IPS-18c (cell line): ENCODE results near the gene CFAP20DC.
"Not testable (repeated sequence)": the region's sequence is repeated elsewhere in the genome, so short reads cannot be mapped to it uniquely, and the experiment has no call there.

ENCODE experiments used
- H3K4me3 ChIP-seq: 2 replicates; pipeline ENCODE4 v1.7.0; 2013; ENCODE audit warnings: low read depth, mild to moderate bottlenecking, low read length, moderate library complexity; ENCODE audit not compliant: insufficient read depth
- H3K9me3 ChIP-seq: one replicate; pipeline ENCODE4 v1.6.1; 2013; ENCODE audit warnings: mild to moderate bottlenecking, low read length, moderate library complexity; ENCODE audit not compliant: control insufficient read depth, insufficient read depth

Gene CFAP20DC

DNA sequence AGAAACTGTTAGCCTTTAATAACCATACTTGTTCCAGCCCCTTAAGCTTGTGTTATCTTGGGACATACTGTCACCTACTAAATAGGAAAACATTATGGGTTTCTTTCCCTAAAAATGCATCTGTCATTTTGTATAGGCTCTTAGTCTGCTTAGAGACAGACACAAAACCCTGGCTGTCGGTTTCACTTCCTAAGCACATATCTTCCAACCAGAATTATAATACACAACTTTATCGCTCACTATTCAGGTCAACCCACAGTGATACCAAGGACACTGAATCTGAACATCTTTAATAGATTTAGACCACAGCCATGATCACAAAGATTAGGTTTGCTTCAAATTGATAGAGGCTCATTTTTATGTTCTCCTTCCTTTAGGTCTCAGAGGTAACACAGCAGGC, 111.8 kb downstream of the CFAP20DC start:
- no peak overlapping the region for H3K4me3 ChIP-seq
- H3K9me3 ChIP-seq, result no peaks in the 10 kb centered on the region

DNA sequence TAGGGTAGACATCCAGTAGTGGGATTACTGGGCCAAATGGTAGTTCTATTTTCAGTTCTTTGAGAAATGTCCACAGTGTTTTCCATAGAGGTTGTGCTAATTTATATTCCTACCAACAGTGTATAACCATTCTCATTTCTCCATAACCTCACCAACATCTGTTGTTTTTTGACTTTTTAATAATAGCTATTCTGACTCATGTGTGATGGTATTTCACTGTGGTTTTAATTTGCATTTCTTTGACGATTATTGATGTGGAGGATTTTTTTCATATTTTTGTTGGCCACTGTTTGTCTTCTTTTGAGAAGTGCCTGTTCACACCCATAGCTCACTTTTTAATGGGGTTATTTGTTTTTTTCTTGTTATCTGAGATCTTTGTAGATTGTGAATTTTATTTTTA, 125.2 kb downstream of the CFAP20DC start:
- no peak overlapping the region for H3K4me3 ChIP-seq
- no peaks in the 10 kb centered on the region for H3K9me3 ChIP-seq

DNA sequence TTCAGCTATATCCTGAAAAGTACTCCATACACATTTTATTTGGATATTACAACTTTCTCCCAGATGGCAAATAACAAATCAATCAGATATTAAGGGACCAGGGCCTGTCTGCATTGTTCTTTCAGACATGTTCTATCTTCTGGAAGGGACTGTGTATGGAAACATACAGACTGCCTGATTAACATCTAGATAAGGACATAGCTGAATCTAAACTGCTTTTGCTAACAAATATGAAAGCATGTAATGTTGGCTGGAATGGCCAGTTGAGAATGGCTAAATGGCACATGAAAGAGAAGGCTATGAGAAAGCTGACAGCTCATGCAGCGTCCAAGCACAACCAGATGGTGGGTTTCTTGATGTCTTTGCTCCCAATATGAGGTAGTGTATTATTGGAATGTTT, 149.4 kb downstream of the CFAP20DC start:
- H3K9me3 ChIP-seq, result no peaks in the 10 kb centered on the region
- no peak overlapping the region for H3K4me3 ChIP-seq

DNA sequence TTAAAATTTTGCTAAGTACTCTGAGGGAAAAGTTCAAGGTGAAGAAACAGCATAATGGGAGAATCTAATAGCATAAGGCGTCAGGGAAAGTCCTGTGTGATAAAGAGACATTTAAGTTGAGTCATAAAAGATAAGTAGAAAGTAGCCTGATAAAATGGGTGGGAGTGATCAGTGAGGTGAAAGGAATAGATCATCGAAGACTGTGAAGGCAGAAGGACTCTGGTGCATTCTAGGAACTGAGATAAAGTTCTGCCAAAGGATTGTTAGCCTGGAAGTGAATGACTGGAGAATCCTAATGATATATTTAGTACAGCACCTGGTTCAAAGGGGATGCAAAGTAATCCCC, 149.9 kb downstream of the CFAP20DC start:
- Histone ChIP-seq H3K4me3 (no peak overlapping the region), H3K9me3 (no peaks in the 10 kb centered on the region)

DNA sequence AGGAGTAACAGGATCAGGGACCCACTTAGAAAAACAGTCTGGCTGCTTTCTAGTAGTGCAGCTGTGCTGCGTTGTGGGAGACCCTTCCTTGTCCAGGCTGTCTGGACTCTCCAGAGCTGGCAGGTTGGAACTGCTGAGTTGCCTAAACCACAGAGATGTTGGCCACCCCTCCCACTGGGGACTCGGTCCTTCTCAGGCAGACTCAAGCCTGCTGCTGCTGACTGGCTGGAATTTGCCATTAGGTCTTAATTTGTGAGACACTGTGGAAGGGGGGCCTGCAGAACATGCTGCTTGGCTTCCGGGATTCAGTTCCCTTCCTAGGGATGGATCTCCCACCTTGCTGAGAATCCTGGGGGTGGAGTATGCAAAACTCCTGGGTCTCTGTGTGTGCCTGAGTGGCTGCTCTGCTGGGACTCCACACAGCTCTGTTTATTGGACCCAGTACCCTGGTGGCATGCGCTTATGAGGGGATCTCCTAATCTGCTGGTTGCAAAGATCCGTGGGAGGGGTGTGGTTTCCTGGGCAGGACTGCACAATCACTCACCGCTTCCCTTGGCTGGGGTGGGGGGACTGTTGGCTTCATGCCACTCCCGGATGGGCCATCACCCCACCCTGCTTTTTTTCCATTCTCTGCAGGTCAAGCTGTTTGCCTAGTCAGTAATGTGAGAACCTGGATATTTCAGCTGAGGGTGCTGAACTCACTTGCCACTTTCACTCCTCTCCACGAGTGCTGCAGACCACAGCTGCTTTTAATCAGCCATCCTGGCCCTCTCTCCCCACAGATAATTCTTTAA, 150.5 kb downstream of the CFAP20DC start:
- no peaks in the 10 kb centered on the region for H3K9me3 ChIP-seq
- no peak overlapping the region for H3K4me3 ChIP-seq

DNA sequence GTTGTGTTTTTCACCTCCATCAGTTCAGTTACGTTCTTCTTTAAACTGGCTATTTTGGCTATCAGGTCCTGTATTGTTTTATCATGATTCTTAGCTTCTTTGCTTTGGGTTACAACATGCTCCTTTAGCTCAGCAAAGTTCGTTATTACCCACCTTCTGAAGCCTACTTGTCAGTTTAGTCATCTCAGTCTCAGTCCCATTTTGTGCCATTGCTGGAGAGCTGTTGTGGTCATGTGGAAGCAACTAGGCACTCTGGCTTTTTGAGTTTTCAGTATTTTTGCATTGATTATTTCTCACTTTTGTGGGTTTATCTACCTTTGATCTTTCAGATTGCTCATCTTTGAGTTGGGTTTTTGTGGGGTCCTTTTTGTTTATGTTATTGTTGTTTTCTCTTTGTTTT, 151.3 kb downstream of the CFAP20DC start:
- Histone ChIP-seq H3K9me3 (no peaks in the 10 kb centered on the region), H3K4me3 (no peak overlapping the region)

DNA sequence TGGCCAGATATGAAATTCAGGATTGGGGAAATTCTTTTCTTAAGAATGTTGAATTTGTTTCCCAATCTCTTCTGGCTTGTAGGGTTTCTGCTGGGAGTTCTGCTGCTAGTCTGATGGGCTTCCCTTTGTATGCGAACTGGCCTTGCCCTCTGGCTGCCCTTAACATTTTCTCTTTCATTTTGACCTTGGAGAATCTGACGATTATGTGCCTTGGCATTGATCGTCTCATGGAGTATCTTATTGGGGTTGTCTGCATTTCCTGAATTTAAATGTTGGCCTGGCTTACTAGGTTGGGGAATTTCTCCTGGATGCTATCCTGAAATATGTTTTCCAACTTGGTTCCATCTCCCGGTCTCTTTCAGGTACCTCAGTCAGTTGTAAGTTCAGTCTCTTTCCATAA, 152.2 kb downstream of the CFAP20DC start:
- H3K9me3 ChIP-seq, result no peaks in the 10 kb centered on the region
- H3K4me3 ChIP-seq, result no peak overlapping the region

DNA sequence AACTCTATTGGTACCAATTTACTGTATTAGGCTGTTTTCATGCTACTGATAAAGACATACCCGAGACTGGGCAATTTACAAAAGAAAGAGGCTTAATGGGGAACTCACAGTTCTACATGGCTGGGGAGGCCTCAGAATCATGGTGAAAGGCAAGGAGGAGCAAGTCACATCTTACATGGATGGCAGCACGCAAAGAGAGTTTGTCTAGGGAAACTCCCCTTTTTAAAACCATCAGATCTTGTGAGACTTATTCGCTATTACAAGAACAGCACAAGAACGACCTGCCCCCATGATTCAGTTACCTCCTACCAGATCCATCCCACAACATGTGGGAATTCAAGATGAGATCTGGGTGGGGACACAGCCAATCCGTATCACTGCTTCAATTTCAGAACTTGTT, 154.1 kb downstream of the CFAP20DC start:
- not testable (repeated sequence) for H3K4me3 ChIP-seq, H3K9me3 ChIP-seq

DNA sequence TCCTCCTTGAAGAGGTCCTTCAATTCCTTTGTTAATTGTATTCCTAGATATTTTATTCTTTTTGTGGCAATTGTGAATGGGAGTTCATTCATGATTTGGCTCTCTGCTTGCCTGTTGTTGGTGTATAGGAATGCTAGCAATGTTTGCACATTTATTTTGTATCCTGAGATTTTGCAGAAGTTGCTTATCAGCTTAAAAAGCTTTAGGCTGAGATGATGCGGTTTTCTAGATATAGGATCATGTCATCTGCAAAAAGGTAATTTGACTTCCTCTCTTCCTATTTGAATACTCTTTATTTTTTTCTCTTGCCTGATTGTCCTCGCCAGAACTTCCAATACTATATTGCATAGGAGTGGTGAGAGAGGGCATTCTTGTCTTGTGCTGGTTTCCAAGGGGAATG, 157.3 kb downstream of the CFAP20DC start:
- H3K9me3 ChIP-seq, H3K4me3 ChIP-seq: not testable (repeated sequence)

DNA sequence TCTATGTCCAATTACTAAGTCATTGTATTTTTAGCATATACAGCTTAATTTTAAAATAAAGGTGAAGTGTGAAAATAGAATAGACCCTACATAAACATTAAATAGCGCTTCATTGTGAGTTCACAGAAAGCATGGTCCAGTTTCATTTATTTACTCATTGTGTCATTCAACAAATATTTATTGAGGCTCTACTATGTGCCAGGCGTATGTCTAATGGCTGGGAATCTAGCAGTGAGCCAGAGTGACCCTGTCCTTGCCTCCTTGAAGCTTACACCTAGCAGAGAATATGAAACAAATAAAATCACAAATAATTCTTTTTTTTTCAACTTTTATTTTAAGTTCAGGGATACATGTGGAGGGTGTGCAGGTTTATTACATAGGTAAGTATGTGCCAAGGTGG, 161.7 kb downstream of the CFAP20DC start:
- no peak overlapping the region for H3K4me3 ChIP-seq

DNA sequence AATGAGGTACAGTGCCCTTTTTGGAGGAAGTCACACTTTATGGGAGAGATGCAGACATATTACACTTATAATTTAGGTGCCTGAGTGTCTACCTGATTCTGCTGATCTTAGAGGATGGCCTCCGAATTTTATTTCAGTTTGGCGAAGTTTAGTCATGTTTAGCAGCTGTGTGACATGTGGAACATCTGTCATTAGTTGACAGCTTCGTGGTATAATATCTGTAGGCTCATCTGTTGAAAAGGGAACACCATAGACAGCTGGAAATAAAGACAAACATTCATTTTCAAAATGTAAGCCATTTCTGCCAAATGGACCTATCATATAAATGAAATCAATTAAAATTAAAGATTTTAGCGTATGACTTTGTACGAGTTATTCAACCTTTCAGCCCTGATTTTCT, 165.4 kb downstream of the CFAP20DC start:
- Histone ChIP-seq H3K9me3 (no peaks in the 10 kb centered on the region), H3K4me3 (no peak overlapping the region)

More for the DNA sequence above, 161.7 kb downstream of the CFAP20DC start:
- no peaks in the 10 kb centered on the region for H3K9me3 ChIP-seq

DNA sequence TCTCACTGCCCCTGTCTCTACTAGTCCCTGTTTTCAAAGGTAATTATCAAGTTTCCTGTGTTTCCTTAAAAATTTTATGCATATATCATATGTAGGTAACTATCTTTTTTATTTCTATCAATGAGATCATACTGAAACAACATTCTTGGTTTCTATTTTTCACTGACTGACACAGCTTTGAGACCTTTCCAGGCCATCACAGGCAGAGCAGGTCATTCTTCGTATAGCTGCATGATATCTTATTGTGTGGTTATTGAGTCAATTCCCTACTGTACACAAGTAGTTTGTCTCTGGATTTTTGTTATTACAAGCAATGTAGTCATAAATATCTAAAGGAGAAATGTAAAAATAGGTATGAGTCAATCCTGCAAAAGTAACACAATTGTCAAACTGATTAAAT, 169.6 kb downstream of the CFAP20DC start:
- H3K4me3 ChIP-seq, result no peak overlapping the region
- H3K9me3 ChIP-seq, result no peaks in the 10 kb centered on the region

DNA sequence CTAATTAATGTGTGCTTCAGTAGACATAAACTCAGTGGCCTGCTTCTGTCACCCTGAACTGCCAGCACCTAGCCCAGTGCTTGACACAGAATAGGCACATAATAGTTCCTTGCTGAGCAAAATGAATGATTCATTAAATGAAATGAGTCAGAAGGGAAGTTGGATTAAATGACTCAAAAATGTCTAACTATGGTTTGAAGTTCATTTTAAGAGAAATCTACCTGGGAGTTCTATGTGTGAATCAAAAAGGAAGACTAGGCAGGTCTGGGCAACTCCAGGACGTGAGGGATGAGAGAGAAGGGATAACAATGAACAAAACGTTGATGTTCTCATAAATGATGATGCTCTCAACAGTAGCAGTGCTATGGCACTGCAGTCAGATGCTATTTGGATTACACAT, 175.0 kb downstream of the CFAP20DC start:
- H3K9me3 ChIP-seq, result no peaks in the 10 kb centered on the region
- no peak overlapping the region for H3K4me3 ChIP-seq

DNA sequence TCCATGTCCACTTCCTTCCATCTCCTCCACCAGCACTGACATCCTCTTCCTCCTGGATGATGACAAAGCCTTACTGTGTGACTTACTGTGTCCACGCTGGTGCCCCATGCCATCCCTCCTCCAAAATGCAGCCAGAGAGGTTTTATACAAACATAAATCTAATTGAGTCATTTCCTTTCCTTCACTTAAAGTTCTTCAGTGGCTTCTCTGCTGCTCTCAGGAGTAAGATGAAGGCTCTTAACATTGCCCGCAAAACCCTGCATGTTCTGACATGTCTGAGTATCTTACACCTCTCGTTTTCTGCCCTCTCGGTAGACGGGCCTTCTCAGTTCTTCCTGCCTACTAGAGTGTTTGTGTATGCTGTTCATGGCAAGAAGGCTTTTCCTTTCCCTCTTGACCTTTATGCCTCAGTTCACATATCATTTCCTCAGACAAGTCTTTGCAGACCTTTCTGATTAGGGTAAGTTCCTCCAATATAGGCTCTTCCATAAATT, 175.5 kb downstream of the CFAP20DC start:
- H3K4me3 ChIP-seq, result no peak overlapping the region
- no peaks in the 10 kb centered on the region for H3K9me3 ChIP-seq

DNA sequence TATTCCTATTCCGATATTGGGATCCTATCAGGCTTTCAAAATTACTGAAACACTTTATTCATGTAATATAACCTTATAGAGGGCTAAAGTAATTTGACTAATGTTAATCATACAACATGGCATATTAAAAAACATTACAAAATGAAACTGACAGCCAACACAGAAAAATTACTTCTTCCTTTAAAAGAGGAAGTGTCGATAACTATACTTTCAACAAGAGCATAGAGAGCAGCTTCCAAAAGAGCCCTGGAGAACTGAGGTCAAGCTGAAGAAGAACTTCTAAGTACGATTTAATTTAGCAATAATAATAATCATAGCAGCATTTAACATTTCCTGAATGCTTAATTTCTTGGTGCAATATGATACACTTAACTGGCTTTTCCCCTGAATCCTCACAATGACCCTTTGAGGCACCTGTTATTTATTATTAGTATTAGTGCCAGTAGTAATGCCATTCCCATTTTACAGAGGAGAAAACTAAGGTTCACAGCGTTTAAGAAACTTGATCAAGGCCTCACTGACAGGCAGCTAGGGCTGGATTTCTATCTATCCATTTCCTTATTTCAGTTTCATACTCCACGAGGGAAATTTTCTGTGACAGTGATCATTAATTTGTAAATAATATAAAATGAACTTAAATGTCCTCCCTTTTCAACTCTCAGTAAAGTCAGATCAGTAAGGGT, 181.6 kb downstream of the CFAP20DC start:
- H3K9me3 ChIP-seq, result no peaks in the 10 kb centered on the region

DNA sequence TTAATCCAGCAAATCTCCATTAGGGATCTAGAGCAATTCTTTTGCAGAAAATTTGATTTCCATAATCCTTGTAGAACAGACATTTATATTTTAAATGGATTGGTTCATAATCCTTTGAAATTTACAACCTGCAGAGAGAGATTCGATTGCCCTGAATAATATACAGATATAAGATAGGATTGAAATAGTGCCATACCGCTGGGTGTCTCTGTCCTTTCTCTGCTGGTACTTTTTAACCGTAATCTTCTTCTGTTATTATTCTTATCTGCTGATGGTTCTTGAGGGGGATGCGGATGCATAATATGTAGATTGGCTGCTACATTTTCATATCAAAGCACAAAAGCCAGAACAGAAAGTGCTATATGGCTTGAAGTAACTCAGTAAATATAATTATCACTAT, 182.2 kb downstream of the CFAP20DC start:
- H3K9me3 ChIP-seq, result no peaks in the 10 kb centered on the region
- no peak overlapping the region for H3K4me3 ChIP-seq

More for the DNA sequence above, 181.6 kb downstream of the CFAP20DC start:
- H3K4me3 ChIP-seq, result no peak overlapping the region

DNA sequence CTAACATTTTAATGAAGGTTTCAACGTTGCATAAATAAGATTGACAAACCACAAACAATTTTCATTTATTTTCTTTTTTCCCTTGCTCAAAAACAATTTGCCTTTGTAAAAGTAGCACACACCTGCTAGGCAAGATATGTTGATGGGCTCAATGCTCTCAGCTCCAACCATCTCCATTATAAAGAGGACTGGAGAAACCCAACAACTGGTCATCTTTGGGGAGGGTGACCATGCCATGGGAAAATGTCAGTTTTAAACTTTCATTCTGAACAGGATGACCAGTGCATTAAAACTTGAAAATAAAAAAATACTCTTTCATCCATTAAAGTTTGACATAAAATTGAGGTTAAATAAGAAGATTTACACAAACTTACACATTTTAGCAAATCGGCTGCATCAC, 183.7 kb downstream of the CFAP20DC start:
- no peaks in the 10 kb centered on the region for H3K9me3 ChIP-seq
- H3K4me3 ChIP-seq, result no peak overlapping the region

DNA sequence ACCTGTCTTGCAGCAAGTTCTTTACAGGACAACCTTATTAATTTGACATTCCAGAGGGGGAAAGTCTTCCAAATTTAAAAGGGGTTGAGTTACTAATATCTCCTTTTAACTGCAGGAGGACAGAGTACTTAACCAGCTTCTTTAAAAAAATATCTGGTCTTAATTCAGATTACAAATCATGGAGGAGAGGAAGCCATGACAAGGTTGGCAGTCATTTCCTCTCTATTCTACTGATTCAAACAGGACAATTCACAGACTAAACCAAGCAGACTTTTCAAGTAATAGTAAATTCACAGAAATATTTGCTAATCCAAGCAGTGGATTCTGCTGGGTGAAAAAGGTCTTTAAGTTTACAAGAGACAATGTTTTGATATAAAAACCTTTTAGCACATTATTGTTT, 185.3 kb downstream of the CFAP20DC start:
- Histone ChIP-seq H3K4me3 (no peak overlapping the region), H3K9me3 (no peaks in the 10 kb centered on the region)
